Panc1 (cell line): ENCODE results near the gene RAI1. TPM values are rescaled to one million over a fixed set of nuclear protein-coding genes. Genes with fewer than 3 reads are reported as not detected.

ENCODE experiments used
- ATAC-seq: fragments of 200-7000 bp; cut with Tn5 transposase; 2 replicates; pipeline ENCODE4 v1.9.1; 2020; ENCODE audit warnings: mild to moderate bottlenecking, moderate library complexity
- BruUV-seq: library from RNA; stranded (reverse); fragments of 400-500 nt; replicated peaks from 2 replicates; lab custom pipeline; 2021; lab: Mats Ljungman, UMichigan
- CTCF ChIA-PET: fragments of 300-600 bp; sonication (Branson Sonifier 250); formaldehyde crosslinking; loops from one replicate; lab custom pipeline; 2022; ENCODE audit warnings: antibody characterized with exemption; lab: Charles Lee
- POLR2A ChIA-PET: fragments of 300-600 bp; sonication (Branson Sonifier 250); formaldehyde crosslinking; loops from one replicate; lab custom pipeline; 2022; ENCODE audit warnings: antibody characterized with exemption; lab: Charles Lee
- DNase-seq: peaks from one replicate; pipeline ENCODE4 v3.0.0-alpha.2; 2010; ENCODE audit warnings: low read depth, low spot score
- H3K27ac ChIP-seq: 2 replicates; pipeline ENCODE4 v1.5.1; 2011; ENCODE audit warnings: mild to moderate bottlenecking, low read length, inconsistent platforms
- H3K27me3 ChIP-seq: fragments of 200-500 bp; sonication (Bioruptor generic); 2 replicates; pipeline ENCODE4 v1.6.0; 2014; ENCODE audit warnings: low read length, inconsistent platforms; ENCODE audit not compliant: control insufficient read depth, insufficient read depth
- H3K36me3 ChIP-seq: fragments of 200-500 bp; sonication (Bioruptor generic); 2 replicates; pipeline ENCODE4 v1.5.1; 2014; ENCODE audit warnings: inconsistent platforms, mild to moderate bottlenecking, low read length, moderate library complexity; ENCODE audit not compliant: control insufficient read depth, insufficient read depth
- H3K4me1 ChIP-seq: 2 replicates; pipeline ENCODE4 v1.5.1; 2011; ENCODE audit warnings: inconsistent platforms, mild to moderate bottlenecking, low read length, moderate library complexity; ENCODE audit not compliant: control insufficient read depth, insufficient read depth
- H3K4me3 ChIP-seq, 2 experiments: 2 replicates each; pipeline ENCODE4 v1.5.1; 2011 to 2012; ENCODE audit warnings: low read depth in 2 of 2, low read length in 2 of 2, mild to moderate bottlenecking in 2 of 2, inconsistent platforms in 1 of 2, moderate library complexity in 1 of 2
- H3K9me3 ChIP-seq: fragments of 200-500 bp; sonication (Bioruptor generic); 2 replicates; pipeline ENCODE4 v1.5.1; 2014; ENCODE audit warnings: low read depth, mild to moderate bottlenecking, inconsistent platforms, low read length, moderate library complexity; ENCODE audit not compliant: control insufficient read depth, insufficient read depth
- CTCF ChIP-seq: fragments of 450-650 bp; IDR thresholded peaks from 2 replicates; pipeline ENCODE4 v1.5.1; 2017; ENCODE audit warnings: mild to moderate bottlenecking
- POLR2AphosphoS5 ChIP-seq: IDR thresholded peaks from 2 replicates; pipeline ENCODE4 v1.6.1; 2012; ENCODE audit warnings: mild to moderate bottlenecking, low read depth, low read length, moderate library complexity
- REST ChIP-seq, 2 experiments: IDR thresholded peaks; 2 replicates each; pipeline ENCODE4 v1.6.1; 2011 to 2012; ENCODE audit warnings: low read depth in 2 of 2, control low read depth in 1 of 2, low read length in 1 of 2, mild to moderate bottlenecking in 1 of 2, moderate library complexity in 1 of 2; ENCODE audit not compliant: insufficient read depth in 1 of 2
- SIN3A ChIP-seq: IDR thresholded peaks from 2 replicates; pipeline ENCODE4 v1.6.1; 2012; ENCODE audit warnings: low read depth, mild to moderate bottlenecking, low read length, moderate library complexity, borderline replicate concordance; ENCODE audit not compliant: insufficient read depth
- TCF7L2 ChIP-seq: IDR thresholded peaks from 2 replicates; pipeline ENCODE4 v1.6.1; 2011; ENCODE audit warnings: mild to moderate bottlenecking, low read depth, low read length, inconsistent platforms
- in situ Hi-C: cut with HindIII; loops from 2 replicates; pipeline ENCODE4 v1.10.0; 2016; ENCODE audit warnings: low sequenced_read_pairs, low pct_unique_long_range_greater_than_20kb
- intact Hi-C: fragments of 100-400 bp; cut with micrococcal nuclease; formaldehyde crosslinking; loops from one replicate; pipeline ENCODE4 v1.10.0; 2022; ENCODE audit not compliant: unreplicated experiment
- total RNA-seq: library from RNA; stranded (reverse); gene quantifications from one replicate; pipeline ENCODE4 v1.2.1, GENCODE V29; 2021; ENCODE audit not compliant: unreplicated experiment

Gene RAI1
- total RNA-seq, 1 experiment from 2014 or later, result 51.0 TPM

GRCh38 chr17:17857496-17857895 lies 176.2 kb downstream of the RAI1 start:
- BruUV-seq, result TSS peak; percentile 33
- ChIA-PET CTCF (interaction anchor here (0.5 kb wide), 1 partner anchor 165 kb away, joined by 7 read pairs; no protein-coding TSS in a partner anchor), POLR2A (no interaction called here)
- Histone ChIP-seq H3K9me3 (no peaks in the 10 kb centered on the region), H3K27me3 (no peaks in the 10 kb centered on the region), H3K4me1 (no peaks in the 10 kb centered on the region), H3K36me3 (no peaks in the 10 kb centered on the region), H3K4me3 (no peak overlapping the region), H3K27ac (no peak overlapping the region)
- ATAC-seq (no peak), DNase-seq (no peak)
- TF ChIP-seq POLR2AphosphoS5, result no peak
- intact Hi-C loops (loop anchor here (5.0 kb wide), 1 partner anchor 45 kb away; no protein-coding TSS in a partner anchor), in situ Hi-C loops (no loop called here)

DNA sequence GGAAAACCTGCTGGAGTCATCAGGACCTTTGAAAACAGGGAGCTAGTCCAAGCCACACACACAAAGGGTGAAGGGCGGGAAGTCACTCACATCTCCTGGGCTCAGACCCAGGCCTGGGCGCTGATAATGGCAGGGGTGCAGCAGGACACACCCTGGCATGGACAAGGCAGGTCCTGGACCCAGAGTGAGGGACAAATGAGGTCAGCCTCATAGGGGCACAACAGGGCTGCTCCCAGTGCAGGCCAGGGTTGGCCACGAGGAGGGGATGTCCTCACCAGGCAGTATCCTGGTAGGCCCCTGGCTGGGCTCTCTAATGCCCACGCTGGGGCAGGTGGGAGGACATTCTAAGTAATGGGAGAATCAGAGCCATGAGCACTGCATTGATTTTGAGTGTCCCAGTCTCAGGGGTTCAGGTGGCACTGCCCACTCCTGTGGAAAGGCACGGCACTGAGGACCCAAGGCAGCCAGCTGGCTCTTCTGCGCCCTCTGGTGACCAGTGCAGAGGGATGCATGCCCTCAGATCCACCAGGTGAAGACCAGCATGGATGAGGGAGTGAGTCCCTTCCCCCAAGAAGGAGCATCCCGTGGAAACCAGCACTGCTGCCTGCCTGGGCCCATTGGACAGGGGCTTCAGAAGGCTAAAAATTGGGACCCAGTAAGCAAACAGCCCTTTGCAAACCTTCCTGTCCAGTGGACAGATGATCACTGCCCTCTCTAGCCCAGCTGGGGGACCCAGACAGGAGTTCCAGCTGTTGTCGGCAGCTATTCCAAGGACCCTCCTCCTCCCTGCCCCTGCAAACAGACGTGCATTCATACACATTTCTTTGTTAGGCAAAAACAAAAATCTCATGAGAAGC lies 178.9 kb downstream of the RAI1 start:
- TSS peak; percentile 26 for BruUV-seq
- POLR2A ChIA-PET, result interaction anchor here (0.7 kb wide), 1 partner anchor 18 kb away, joined by 3 read pairs; no protein-coding TSS in a partner anchor
- intact Hi-C loops (loop anchor here (5.0 kb wide), 1 partner anchor 48 kb away; no protein-coding TSS in a partner anchor), in situ Hi-C loops (no loop called here)
- no peaks in the 10 kb centered on the region for H3K27me3 ChIP-seq
- ATAC-seq, result peak; percentile 94
- CTCF ChIA-PET, result interaction anchor here (0.5 kb wide), 1 partner anchor 241 kb away, joined by 4 read pairs; no protein-coding TSS in a partner anchor
- DNase-seq, result no peak
- no peaks in the 10 kb centered on the region for H3K9me3 ChIP-seq
- no peaks in the 10 kb centered on the region for H3K36me3 ChIP-seq
- H3K4me1 ChIP-seq, result no peaks in the 10 kb centered on the region
- TF ChIP-seq SIN3A (no peak), CTCF (peak; percentile 94)
- peak overlapping the region; percentile 34; the same call in 1 of the 2 replicates for H3K27ac ChIP-seq
- no peak overlapping the region for H3K4me3 ChIP-seq

DNA sequence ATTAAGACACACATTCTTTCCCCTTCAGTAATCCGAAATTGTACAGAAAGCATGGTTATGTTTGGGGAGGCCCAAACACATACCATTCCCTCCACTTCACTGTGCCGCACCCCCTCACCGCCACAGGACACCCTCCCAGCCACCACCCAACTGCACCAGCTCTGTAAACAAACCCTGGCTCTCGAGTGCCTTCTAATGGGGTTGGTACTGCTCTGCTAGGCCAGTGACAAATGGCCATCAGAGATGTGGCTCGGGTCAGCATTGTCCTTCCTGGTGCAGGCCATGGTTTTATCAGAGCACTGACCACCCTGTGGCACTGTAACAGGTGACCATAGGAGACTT lies 179.5 kb downstream of the RAI1 start:
- Histone ChIP-seq H3K27ac (no peak overlapping the region), H3K4me3 (no peak overlapping the region), H3K36me3 (no peaks in the 10 kb centered on the region), H3K27me3 (no peaks in the 10 kb centered on the region), H3K4me1 (no peaks in the 10 kb centered on the region), H3K9me3 (no peaks in the 10 kb centered on the region)
- in situ Hi-C loops (no loop called here), intact Hi-C loops (no loop called here)
- CTCF ChIA-PET, result interaction anchor here (0.5 kb wide), 1 partner anchor 241 kb away, joined by 4 read pairs; no protein-coding TSS in a partner anchor
- POLR2A ChIA-PET, result interaction anchor here (0.7 kb wide), 1 partner anchor 19 kb away, joined by 3 read pairs; no protein-coding TSS in a partner anchor
- TF ChIP-seq POLR2AphosphoS5 (no peak), REST (IDR thresholded peaks at IDR 0.05; ENCODE audit: insufficient read depth in 1 of 2, low read depth in 2 of 2, low read length in 1 of 2) (no peak), CTCF (no peak), SIN3A (no peak), TCF7L2 (no peak)
- ATAC-seq (peak; percentile 32; the same call in 1 of the 2 replicates), DNase-seq (no peak)
- no TSS peak for BruUV-seq
